ENCODE data around the gene CD84.
"Not testable (repeated sequence)": the region's sequence is repeated elsewhere in the genome, so short reads cannot be mapped to it uniquely, and the experiment has no call there.

CD84 gene

DNA sequence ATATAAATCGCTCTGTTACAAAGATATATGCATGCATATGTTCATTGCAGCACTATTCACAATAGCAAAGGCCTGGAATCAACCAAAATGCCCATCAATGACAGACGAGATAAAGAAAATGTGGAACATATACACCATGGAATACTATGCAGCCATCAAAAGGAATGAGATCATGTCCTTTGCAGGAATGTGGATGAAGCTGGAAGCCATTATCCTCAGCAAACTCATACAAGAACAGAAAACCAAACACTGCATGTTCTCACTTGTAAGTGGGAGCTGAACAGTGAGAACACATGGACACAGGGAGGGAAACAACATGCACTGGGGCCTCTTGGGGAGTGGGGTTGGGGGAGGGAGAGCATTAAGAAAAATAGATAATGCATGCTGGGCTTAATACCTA is 61.8 kb downstream of the CD84 start:
- not testable (repeated sequence) for DNase-seq (ENCODE audit: low read depth, low spot score)

DNA sequence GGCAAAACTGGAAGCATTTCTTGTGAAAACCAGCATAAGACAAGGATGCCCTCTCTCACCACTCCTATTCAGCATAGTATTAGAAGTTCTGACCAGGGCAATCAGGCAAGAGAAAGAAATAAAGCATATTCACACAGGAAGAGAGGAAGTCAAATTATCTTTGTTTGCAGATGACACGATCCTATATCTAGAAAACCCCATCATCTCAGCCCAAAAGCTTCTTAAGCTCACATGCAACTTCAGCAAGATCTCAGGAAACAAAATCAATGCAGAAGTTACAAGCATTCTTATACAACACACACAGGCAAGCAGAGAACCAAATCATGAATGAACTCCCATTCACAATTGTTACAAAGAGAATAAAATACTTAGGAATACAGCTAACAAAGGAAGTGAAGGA is 63.4 kb downstream of the CD84 start:
- DNase-seq (ENCODE audit: low read depth, low spot score) = not testable (repeated sequence)

DNA sequence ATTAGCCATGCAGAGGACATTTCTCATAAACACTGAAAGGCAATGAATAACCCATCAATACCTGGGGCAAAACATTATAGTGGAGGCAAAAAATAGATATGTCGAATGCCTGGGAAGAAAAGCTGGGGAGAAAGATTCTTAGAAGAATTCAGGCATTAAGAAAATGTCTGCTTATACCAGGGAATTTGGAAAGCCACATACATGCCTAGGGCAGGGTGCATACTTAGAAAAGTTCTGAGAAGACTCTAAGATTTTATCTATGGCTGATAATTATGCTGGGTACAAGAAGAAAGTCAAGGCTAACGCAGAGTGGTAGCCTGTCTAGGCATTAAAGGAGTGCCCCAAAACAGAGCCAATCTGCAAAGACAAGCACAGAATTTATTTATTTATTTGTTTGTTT is 74.6 kb downstream of the CD84 start:
- no peak for DNase-seq (ENCODE audit: low read depth, low spot score)

DNA sequence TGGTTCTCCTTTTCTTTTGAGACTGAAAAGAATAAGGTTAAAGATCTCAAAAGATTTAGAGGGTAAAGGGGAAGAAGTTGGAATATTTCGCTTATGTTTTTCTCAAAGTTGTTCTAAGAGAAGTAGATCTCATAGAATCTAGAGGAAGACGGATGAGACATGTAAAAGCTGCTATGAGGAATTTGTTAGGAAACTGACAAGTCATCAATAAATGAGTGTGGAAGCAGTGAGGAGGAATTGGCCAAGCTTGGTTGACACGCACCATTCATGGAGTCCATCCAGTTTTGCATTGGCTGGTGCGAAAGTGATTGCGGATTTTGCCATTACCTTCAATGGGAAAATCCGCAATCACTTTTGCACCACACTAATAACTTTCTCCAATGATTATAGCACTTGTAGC is 76.2 kb downstream of the CD84 start:
- DNase-seq (ENCODE audit: low read depth, low spot score) = no peak

DNA sequence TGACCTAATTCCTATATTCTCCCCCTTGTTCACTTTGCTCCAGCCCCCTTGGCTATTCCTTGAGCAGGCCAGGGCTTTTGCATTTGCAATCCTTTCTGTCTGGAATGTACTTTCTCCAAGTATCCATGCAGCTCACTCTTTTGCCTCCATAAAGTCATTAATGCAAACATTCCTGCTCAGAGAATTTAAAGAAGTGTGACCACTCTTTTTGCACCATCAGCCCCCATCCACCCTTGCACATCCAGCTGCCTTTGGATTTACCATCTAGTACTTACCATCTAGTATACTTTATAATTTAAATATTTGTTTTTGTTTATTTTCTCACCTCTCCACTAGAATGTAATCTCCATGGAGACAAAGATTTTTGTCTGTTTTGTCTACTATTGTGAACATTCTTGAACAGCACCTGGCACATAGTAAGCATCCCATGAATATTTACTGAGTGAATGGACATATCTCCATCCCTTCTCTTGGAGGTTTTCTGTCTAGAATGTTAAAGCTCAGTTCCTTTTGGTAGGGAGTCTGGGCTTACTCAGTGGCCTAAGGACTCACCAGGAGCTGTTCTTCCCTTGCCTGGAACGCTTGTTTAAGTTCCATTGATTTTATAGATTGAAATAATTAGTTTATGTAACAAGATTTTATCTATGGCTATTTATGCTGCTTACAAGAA is 78.8 kb downstream of the CD84 start:
- no peak for DNase-seq (ENCODE audit: low read depth, low spot score)

DNA sequence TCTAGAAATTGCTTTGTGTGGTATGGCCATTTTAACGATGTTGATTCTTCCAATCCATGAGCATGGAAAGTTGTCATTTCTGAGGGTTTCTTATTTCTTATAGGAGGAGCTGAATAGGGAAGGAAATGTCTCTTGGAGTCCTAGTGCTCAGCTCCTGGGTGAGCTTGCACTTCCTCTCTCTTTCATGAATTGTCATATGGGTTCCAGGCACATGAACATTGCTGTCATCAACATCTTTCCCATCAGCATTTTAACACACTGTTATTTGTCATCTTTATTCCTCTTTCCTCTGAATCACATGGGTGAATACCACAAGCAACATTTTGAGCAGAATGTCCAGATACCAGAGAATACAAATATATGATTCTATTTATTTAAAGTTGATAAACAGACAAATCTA is 79.7 kb downstream of the CD84 start:
- no peak for DNase-seq (ENCODE audit: low read depth, low spot score)

DNA sequence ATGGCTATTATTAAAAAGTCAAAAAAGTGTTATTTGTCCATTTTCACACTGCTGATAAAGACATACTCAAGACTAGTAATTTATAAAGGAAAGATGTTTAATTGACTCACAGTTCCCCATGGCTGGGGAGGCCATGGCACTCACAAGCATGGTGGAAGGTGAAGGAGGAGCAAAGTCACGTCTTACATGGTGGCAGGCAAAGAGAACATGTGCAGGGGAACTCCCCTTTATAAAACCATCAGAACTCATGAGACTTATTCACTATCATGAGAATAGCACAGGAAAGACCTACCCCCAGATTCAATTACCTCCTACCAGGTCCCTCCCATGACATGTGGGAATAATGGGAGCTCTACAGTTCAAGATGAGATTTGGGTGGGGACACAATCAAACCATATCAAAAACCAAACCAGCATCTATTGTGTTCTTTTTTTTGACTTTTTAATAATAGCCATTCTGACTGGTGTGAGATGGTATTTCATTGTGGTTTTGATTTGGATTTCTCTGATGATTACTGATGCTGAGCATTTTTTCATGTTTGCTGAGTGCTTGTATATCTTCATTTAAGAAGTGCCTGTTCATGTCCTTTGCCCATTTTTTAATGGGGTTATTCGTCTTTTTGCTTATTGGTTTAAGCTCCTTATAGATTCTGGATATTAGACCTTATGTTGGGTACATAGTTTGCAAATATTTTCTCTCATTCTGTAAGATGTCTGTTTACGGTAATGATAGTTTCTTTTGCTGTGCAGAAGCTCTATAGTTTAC is 80.8 kb downstream of the CD84 start:
- not testable (repeated sequence) for DNase-seq (ENCODE audit: low read depth, low spot score)

DNA sequence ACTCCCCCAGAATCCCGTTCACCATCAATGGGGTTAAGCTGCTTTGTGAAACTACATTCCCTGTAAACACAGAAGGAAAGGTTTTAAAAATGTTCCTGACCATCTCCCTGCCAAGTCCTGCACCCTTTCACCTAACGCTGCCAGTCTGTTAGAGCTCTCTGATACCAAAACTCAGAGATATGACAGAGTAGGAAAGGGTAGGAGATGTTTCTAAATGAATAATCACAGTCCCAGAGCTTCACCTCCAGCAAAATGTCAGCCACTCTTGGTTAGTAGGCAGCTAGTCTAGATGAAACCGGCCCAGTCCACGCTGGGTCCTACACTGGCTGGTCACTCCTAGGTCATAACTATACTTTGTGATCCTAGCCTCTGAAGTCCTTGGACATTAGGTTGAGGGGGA is 83.0 kb downstream of the CD84 start:
- no peak for DNase-seq (ENCODE audit: low read depth, low spot score)

DNA sequence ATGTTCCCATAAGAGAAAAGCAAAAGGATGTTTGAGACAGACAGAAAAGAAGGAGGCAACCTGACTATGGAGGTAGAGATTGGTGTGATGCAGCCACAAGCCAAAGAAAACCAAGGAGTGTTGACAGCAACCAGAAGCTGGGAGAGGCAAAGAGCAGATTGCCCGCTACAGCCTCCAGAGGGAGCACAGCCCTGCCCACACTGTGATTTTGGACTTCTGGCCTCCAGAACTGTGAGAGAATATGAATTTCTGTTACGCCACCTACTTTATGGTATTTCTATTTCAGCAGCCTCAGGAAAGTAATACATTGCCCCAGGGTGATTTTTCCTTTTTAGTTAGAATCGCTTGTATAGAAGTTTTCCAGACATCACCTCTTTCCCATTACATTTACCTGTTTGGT is 84.7 kb downstream of the CD84 start:
- peak; percentile 8 for DNase-seq (ENCODE audit: low read depth, low spot score)

DNA sequence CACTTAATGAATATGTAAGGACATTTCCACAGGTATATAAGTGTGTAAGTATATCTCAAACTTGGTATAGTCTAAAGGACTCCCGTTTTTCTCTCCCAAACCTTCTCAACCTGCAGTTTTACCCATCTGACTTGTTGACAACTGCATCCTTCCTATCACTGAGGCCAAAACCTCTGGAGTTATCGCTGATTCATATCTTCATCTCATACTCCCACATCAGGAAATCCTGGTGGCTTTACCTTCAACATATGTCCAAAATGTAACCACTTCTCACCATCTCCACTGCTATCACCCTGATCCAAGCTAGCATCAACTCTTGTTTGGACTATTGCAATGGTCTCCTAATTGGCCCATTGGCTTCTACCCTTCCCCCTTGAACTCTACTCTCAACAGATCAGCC is 86.7 kb downstream of the CD84 start:
- DNase-seq (ENCODE audit: low read depth, low spot score) = no peak

DNA sequence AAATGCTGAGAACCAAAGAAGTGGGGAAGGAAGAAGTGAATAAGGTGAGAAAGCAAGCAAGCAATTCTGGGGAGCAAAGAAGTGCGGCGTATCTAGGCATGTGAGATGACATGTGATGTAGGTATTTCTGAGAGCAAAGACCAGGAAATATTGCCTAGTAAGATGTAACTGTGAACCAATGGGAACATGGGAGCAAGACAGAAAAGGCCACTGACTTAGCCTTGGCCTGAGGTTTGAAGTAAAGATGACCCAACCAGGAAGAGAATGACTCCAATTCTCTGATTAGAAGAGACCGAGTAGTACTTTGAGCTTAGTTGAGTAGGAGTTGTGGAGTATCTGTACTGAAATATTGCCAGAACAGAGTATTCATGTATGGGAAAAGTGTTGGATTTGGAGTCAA is 87.3 kb downstream of the CD84 start:
- DNase-seq (ENCODE audit: low read depth, low spot score) = no peak

Measured in ELF-1 (cell line).